GM12878 (cell line): Measurements from ENCODE around the gene TP53RK. TPM values are rescaled to one million over a fixed set of nuclear protein-coding genes. Genes with fewer than 3 reads are reported as not detected.

Source experiments
- ATAC-seq: fragments of 200-7000 bp; cut with Tn5 transposase; 3 replicates; pipeline ENCODE4 v1.9.1; 2020; ENCODE audit warnings: mild to moderate bottlenecking, moderate library complexity
- BruUV-seq: library from RNA; stranded (reverse); fragments of 400-500 nt; replicated peaks from 2 replicates; lab custom pipeline; 2021; lab: Mats Ljungman, UMichigan
- CTCF ChIA-PET: fragments of 300-600 bp; sonication (Branson Sonifier 250); formaldehyde crosslinking; extraction: SDS; loops from one replicate; lab custom pipeline; 2021; ENCODE audit warnings: inconsistent platforms; lab: Yijun Ruan, JAX
- POLR2A ChIA-PET: fragments of 350-600 bp; formaldehyde crosslinking; extraction: SDS; loops from one replicate; lab custom pipeline; 2021; ENCODE audit warnings: inconsistent platforms; lab: Charles Lee
- RAD21 ChIA-PET: fragments of 300-600 bp; sonication (Branson Sonifier 250); formaldehyde crosslinking; loops from one replicate; lab custom pipeline; 2023; ENCODE audit warnings: antibody characterized with exemption; ENCODE audit not compliant: unreplicated experiment; lab: Charles Lee
- SMC1A ChIA-PET: fragments of 300-600 bp; sonication (Branson Sonifier 250); formaldehyde crosslinking; loops from one replicate; lab custom pipeline; 2023; ENCODE audit not compliant: unreplicated experiment, uncharacterized antibody; lab: Charles Lee
- DNase-seq: peaks from one replicate; pipeline ENCODE4 v3.0.0-alpha.2; 2011; ENCODE audit warnings: low read depth, low spot score
- FAIRE-seq: peaks from 3 replicates; lab custom pipeline; 2011; peaks lifted over from hg19 to GRCh38; lab: Jason Lieb, UNC
- H2AFZ ChIP-seq: 2 replicates; pipeline ENCODE4 v1.6.0; 2011; ENCODE audit warnings: low read depth, low read length, control low read depth; ENCODE audit not compliant: control insufficient read depth
- H3K27ac ChIP-seq: 2 replicates; pipeline ENCODE4 v1.5.1; 2011; ENCODE audit warnings: control low read depth; ENCODE audit not compliant: control insufficient read depth, insufficient read depth
- H3K27me3 ChIP-seq, 2 experiments: replicated peaks in 1 of 2; 2 replicates each; pipeline versions ENCODE4 v1.6.0 to v1.6.1; 2011; ENCODE audit warnings: low read length in 1 of 2; ENCODE audit not compliant: control insufficient read depth in 2 of 2, insufficient read depth in 2 of 2
- H3K36me3 ChIP-seq, 2 experiments: 2 replicates each; pipeline ENCODE4 v1.5.1; 2011; ENCODE audit warnings: low read length in 1 of 2; ENCODE audit not compliant: control insufficient read depth in 2 of 2, insufficient read depth in 2 of 2
- H3K4me1 ChIP-seq: 2 replicates; pipeline ENCODE4 v1.6.1; 2011; ENCODE audit warnings: mild to moderate bottlenecking, low read length, moderate library complexity, mixed read lengths; ENCODE audit not compliant: control insufficient read depth, insufficient read depth
- H3K4me2 ChIP-seq: 2 replicates; pipeline ENCODE4 v1.6.0; 2011; ENCODE audit warnings: control low read depth; ENCODE audit not compliant: control insufficient read depth, insufficient read depth
- H3K4me3 ChIP-seq: fragments of 200-600 bp; sonication (generic); 2 replicates; pipeline ENCODE4 v1.5.1; 2016
- H3K79me2 ChIP-seq: 2 replicates; pipeline ENCODE4 v1.6.0; 2011; ENCODE audit warnings: low read length; ENCODE audit not compliant: control insufficient read depth, insufficient read depth
- H3K9ac ChIP-seq: 2 replicates; pipeline ENCODE4 v1.8.0; 2011; ENCODE audit warnings: low read length, control low read depth, mixed read lengths; ENCODE audit not compliant: control insufficient read depth, insufficient read depth
- H3K9me3 ChIP-seq: replicated peaks from 3 replicates; pipeline ENCODE4 v1.5.1; 2011; ENCODE audit warnings: mild to moderate bottlenecking, low read length; ENCODE audit not compliant: control insufficient read depth, insufficient read depth
- H4K20me1 ChIP-seq: 2 replicates; pipeline ENCODE4 v1.6.0; 2011; ENCODE audit not compliant: control insufficient read depth, insufficient read depth
- CHD4 ChIP-seq: fragments of 200-600 bp; sonication (generic); IDR thresholded peaks from 2 replicates; pipeline ENCODE4 v1.6.1; 2016; ENCODE audit warnings: mild to moderate bottlenecking
- IKZF1 ChIP-seq: fragments of 450-650 bp; conservative IDR thresholded peaks from 2 replicates; pipeline ENCODE4 v1.6.1; 2017; ENCODE audit warnings: antibody characterized with exemption, mild to moderate bottlenecking
- MEF2B ChIP-seq: fragments of 450-650 bp; IDR thresholded peaks from 2 replicates; pipeline ENCODE4 v1.6.1; 2018; ENCODE audit warnings: mild to moderate bottlenecking, moderate library complexity; ENCODE audit not compliant: partially characterized antibody, poor library complexity, severe bottlenecking
- PBX3 ChIP-seq: IDR thresholded peaks from 2 replicates; pipeline ENCODE4 v1.6.1; 2011; ENCODE audit warnings: mild to moderate bottlenecking, low read depth, low read length, moderate library complexity; ENCODE audit not compliant: insufficient replicate concordance
- PKNOX1 ChIP-seq: fragments of 450-650 bp; IDR thresholded peaks from 2 replicates; pipeline ENCODE4 v1.6.1; 2016; ENCODE audit warnings: mild to moderate bottlenecking
- POLR2AphosphoS5 ChIP-seq: IDR thresholded peaks from 2 replicates; pipeline ENCODE4 v1.6.1; 2011; ENCODE audit warnings: mild to moderate bottlenecking, low read length, inconsistent platforms
- SMARCA5 ChIP-seq: fragments of 450-650 bp; IDR thresholded peaks from 2 replicates; pipeline ENCODE4 v1.6.1; 2017; ENCODE audit warnings: mild to moderate bottlenecking
- SREBF1 ChIP-seq: IDR thresholded peaks from 2 replicates; pipeline ENCODE4 v1.6.1; 2012; ENCODE audit warnings: mild to moderate bottlenecking, low read length
- SREBF2 ChIP-seq: IDR thresholded peaks from 2 replicates; pipeline ENCODE4 v1.6.1; 2012; ENCODE audit warnings: mild to moderate bottlenecking, low read length
- SUPT20H ChIP-seq: IDR thresholded peaks from 2 replicates; pipeline ENCODE4 v1.6.1; 2011; ENCODE audit warnings: low read depth, mild to moderate bottlenecking, low read length, moderate library complexity, borderline replicate concordance; ENCODE audit not compliant: control insufficient read depth
- USF1 ChIP-seq: IDR thresholded peaks from 2 replicates; pipeline ENCODE4 v1.6.1; 2011; ENCODE audit warnings: borderline replicate concordance, low read depth, mild to moderate bottlenecking, moderate library complexity, mixed read lengths, low read length; ENCODE audit not compliant: insufficient read depth; ENCODE audit errors: extremely low read length
- WGBS: methylation state at CpG from one replicate; pipeline ENCODE4 v1.1.6; 2016; ENCODE audit warnings: low lambda C conversion rate; ENCODE audit not compliant: insufficient replicate concordance, insufficient coverage; ENCODE audit errors: missing lambda C conversion rate; 5-methylcytosine and 5-hydroxymethylcytosine counted together
- in situ Hi-C: fragments of 300-500 bp; cut with MboI; formaldehyde crosslinking; loops from 9 replicates; pipeline ENCODE4 v1.14.3; 2018; ENCODE audit warnings: mixed read lengths
- intact Hi-C: fragments of 100-400 bp; cut with micrococcal nuclease; formaldehyde crosslinking; loops from one replicate; pipeline ENCODE4 v1.14.2; 2022; ENCODE audit not compliant: unreplicated experiment
- polyA plus RNA-seq, 11 experiments: library from polyadenylated mRNA; depleted of rRNA in 4 of 11; unstranded in 6 of 11; stranded (reverse) in 5 of 11; fragments of >200 nt; fragmentation: Nextera tagmentation in 4 of 11; fragmentation: Illumina TruSeq in 1 of 11; extraction: Ambion mirVana in 4 of 11; extraction: Trizol in 1 of 11; gene quantifications; 1 replicate in 1 of 11; 2 replicates in 10 of 11; pipeline versions ENCODE4 v1.2.1 to v1.2.3, GENCODE V29; 2011 to 2016; ENCODE audit warnings: inconsistent platforms in 2 of 11, missing spikeins in 2 of 11, low read depth in 1 of 11
- total RNA-seq, 4 experiments: library from RNA; depleted of rRNA in 3 of 4; stranded (reverse); fragments of >200 nt in 3 of 4; fragmentation: Illumina TruSeq in 1 of 4; extraction: Trizol in 1 of 4; gene quantifications; 2 replicates each; pipeline versions ENCODE4 v1.2.1 to v1.2.3, GENCODE V29; 2013 to 2021

Gene TP53RK
- total and polyA plus RNA-seq, 10 of the 15 experiments (the other 5 are each of a cell fraction or from before 2014, with no cell fraction given) = 3.8 to 23.1 (median 16.1) TPM

- ChIA-PET POLR2A (no interaction called here), SMC1A (no interaction called here), RAD21 (no interaction called here), CTCF (interaction anchor here (1.3 to 2.0 kb wide), 2 partner anchors 11 to 16 kb away, joined by 3 to 5 read pairs; no protein-coding TSS in a partner anchor)
- TF ChIP-seq SREBF1 = no peak
- no peak for TF ChIP-seq IKZF1
- TF ChIP-seq SMARCA5 = no peak
- no peak for TF ChIP-seq SUPT20H
- TF ChIP-seq SREBF2 = no peak
- TF ChIP-seq POLR2AphosphoS5 = no peak
- TF ChIP-seq PBX3 = no peak
- no peak for TF ChIP-seq CHD4
- TF ChIP-seq PKNOX1 = no peak
- no peak for TF ChIP-seq MEF2B
- no peak for TF ChIP-seq USF1
- in situ Hi-C loops (no loop called here), intact Hi-C loops (loop anchor here (1.0 kb wide), 1 partner anchor 177 kb away; no protein-coding TSS in a partner anchor)
- Histone ChIP-seq H3K36me3 (no peaks in the 10 kb centered on the region), H3K27ac (no peak overlapping the region), H3K27me3 (no peaks in the 10 kb centered on the region), H3K9ac (no peak overlapping the region), H3K4me1 (no peaks in the 10 kb centered on the region; the same call in 1 of the 2 replicates), H4K20me1 (no peaks in the 10 kb centered on the region), H3K79me2 (no peaks in the 10 kb centered on the region), H3K4me3 (no peak overlapping the region), H2AFZ (no peak overlapping the region), H3K9me3 (no peaks in the 10 kb centered on the region; the same call in 2 of the 3 replicates), H3K4me2 (no peak overlapping the region)
- BruUV-seq = no TSS peak
- DNase-seq (no peak), FAIRE-seq (no peak), ATAC-seq (no peak)
- 35% methylated on average over 2 of the region's 2 CpGs for WGBS
These were observed 9.5 kb upstream of the TP53RK start for GRCh38 chr20:46698788-46699187.
